ENCODE measurements around the gene CCDC126.

Gene CCDC126

GRCh38 chr7:23618241-23618640 lies 21.1 kb downstream of the CCDC126 start:
- Histone ChIP-seq H3K4me1 (ENCODE audit: control insufficient read depth in 1 of 2, insufficient read depth in 2 of 2, low read length in 2 of 2) (peaks cover 0 to 3% of the 10 kb centered on the region in 2 donors), H3K27ac (ENCODE audit: low read depth, low read length) (no peak overlapping the region), H3K9me3 (ENCODE audit: control insufficient read depth in 1 of 2, low read length in 2 of 2) (peaks cover 12 to 14% of the 10 kb centered on the region in 2 donors), H3K9ac (ENCODE audit: low read depth in 1 of 2, low read length in 2 of 2) (no peak overlapping the region), H3K27me3 (ENCODE audit: control insufficient read depth in 1 of 2, insufficient read depth in 2 of 2, low read length in 2 of 2) (no peaks in the 10 kb centered on the region), H3K4me3 (ENCODE audit: low read depth in 1 of 2, low read length in 2 of 2) (no peak overlapping the region), H3K36me3 (ENCODE audit: control insufficient read depth in 1 of 2, insufficient read depth in 2 of 2, low read length in 2 of 2) (peaks cover 5% of the 10 kb centered on the region in 2 donors)

DNA sequence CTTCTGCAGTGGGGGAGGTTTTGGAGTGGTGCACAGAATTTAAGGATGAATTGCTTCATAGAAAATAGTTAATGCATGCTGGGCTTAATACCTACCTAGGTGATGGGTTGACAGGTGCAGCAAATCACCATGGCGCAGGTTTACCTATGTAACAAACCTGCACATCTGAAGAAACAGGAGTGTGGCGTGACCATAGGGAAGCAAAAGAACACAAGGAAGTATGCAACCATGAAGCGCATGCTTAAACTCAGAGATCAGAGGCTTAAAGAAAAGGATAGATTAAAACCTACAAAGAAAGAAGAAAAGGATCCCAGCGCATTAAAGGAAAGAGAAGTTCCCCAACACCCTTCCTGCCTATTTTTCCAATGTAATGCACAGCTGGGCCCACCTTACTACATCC lies 22.0 kb downstream of the CCDC126 start:
- Histone ChIP-seq H3K9ac (ENCODE audit: low read depth in 1 of 2, low read length in 2 of 2) (no peak overlapping the region), H3K4me3 (ENCODE audit: low read depth in 1 of 2, low read length in 2 of 2) (no peak overlapping the region)

GRCh38 chr7:23622506-23622925 lies 25.3 kb downstream of the CCDC126 start:
- Histone ChIP-seq H3K4me3 (ENCODE audit: low read depth in 1 of 2, low read length in 2 of 2) (no peak overlapping the region), H3K36me3 (ENCODE audit: control insufficient read depth in 1 of 2, insufficient read depth in 2 of 2, low read length in 2 of 2) (peaks cover 5% of the 10 kb centered on the region in 2 donors), H3K9me3 (ENCODE audit: control insufficient read depth in 1 of 2, low read length in 2 of 2) (peaks cover 5% of the 10 kb centered on the region in 2 donors), H3K4me1 (ENCODE audit: control insufficient read depth in 1 of 2, insufficient read depth in 2 of 2, low read length in 2 of 2) (peaks cover 0 to 3% of the 10 kb centered on the region in 2 donors), H3K9ac (ENCODE audit: low read depth in 1 of 2, low read length in 2 of 2) (no peak overlapping the region), H3K27me3 (ENCODE audit: control insufficient read depth in 1 of 2, insufficient read depth in 2 of 2, low read length in 2 of 2) (no peaks in the 10 kb centered on the region), H3K27ac (ENCODE audit: low read depth, low read length) (no peak overlapping the region)

More for the DNA sequence above, 22.0 kb downstream of the CCDC126 start:
- Histone ChIP-seq H3K27me3 (ENCODE audit: control insufficient read depth in 1 of 2, insufficient read depth in 2 of 2, low read length in 2 of 2) (no peaks in the 10 kb centered on the region), H3K27ac (ENCODE audit: low read depth, low read length) (no peak overlapping the region), H3K9me3 (ENCODE audit: control insufficient read depth in 1 of 2, low read length in 2 of 2) (peaks cover 12 to 14% of the 10 kb centered on the region in 2 donors), H3K36me3 (ENCODE audit: control insufficient read depth in 1 of 2, insufficient read depth in 2 of 2, low read length in 2 of 2) (peaks cover 5% of the 10 kb centered on the region in 2 donors), H3K4me1 (ENCODE audit: control insufficient read depth in 1 of 2, insufficient read depth in 2 of 2, low read length in 2 of 2) (peaks cover 0 to 3% of the 10 kb centered on the region in 2 donors)

DNA sequence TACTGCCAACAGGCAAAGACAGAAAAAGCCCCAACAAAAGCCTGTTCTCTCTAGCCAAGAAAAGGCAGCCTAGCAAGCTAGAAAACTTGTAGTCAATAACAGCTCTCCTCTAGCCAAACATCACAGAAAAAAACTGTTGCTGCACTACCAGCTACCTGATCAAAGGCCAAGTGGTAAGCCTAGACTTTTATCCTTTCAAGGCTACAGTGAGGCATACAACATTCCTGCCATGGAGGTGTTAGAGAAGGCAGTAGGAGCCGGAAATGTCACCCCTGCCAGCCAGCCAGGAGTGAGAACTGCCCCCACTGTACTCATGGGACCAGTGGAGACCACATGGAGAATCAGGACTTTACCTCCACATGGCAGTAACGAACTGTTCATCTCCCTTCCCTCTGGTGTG lies 31.2 kb downstream of the CCDC126 start:
- Histone ChIP-seq H3K27ac (ENCODE audit: low read depth, low read length) (no peak overlapping the region), H3K9me3 (ENCODE audit: control insufficient read depth in 1 of 2, low read length in 2 of 2) (no peaks in the 10 kb centered on the region)

DNA sequence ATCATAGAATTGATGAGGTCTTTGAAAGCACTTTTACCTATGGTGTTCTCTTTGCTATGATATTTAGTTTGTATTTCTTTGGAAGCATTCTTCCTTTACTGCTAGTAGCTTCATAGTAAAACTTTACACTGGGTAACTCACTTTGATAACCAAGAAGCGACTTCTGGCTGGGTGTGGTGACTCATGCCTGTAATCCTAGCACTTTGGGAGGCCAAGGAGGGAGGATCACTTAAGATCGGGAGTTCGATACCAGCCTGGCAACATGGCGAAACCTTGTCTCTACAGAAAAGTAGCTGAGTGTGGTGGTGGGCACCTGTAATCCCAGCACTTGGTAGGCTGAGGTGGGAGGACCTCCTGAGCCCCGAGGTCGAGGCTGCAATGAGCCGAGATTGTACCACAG lies 36.2 kb downstream of the CCDC126 start:
- Histone ChIP-seq H3K4me1 (ENCODE audit: control insufficient read depth in 1 of 2, insufficient read depth in 2 of 2, low read length in 2 of 2) (no peaks in the 10 kb centered on the region), H3K9me3 (ENCODE audit: control insufficient read depth in 1 of 2, low read length in 2 of 2) (no peaks in the 10 kb centered on the region), H3K27ac (ENCODE audit: low read depth, low read length) (no peak overlapping the region), H3K27me3 (ENCODE audit: control insufficient read depth in 1 of 2, insufficient read depth in 2 of 2, low read length in 2 of 2) (no peaks in the 10 kb centered on the region), H3K4me3 (ENCODE audit: low read depth in 1 of 2, low read length in 2 of 2) (no peak overlapping the region), H3K9ac (ENCODE audit: low read depth in 1 of 2, low read length in 2 of 2) (no peak overlapping the region), H3K36me3 (ENCODE audit: control insufficient read depth in 1 of 2, insufficient read depth in 2 of 2, low read length in 2 of 2) (peaks cover 0 to 4% of the 10 kb centered on the region in 2 donors)

More for the DNA sequence above, 31.2 kb downstream of the CCDC126 start:
- Histone ChIP-seq H3K27me3 (ENCODE audit: control insufficient read depth in 1 of 2, insufficient read depth in 2 of 2, low read length in 2 of 2) (no peaks in the 10 kb centered on the region), H3K4me1 (ENCODE audit: control insufficient read depth in 1 of 2, insufficient read depth in 2 of 2, low read length in 2 of 2) (no peaks in the 10 kb centered on the region), H3K9ac (ENCODE audit: low read depth in 1 of 2, low read length in 2 of 2) (no peak overlapping the region), H3K4me3 (ENCODE audit: low read depth in 1 of 2, low read length in 2 of 2) (no peak overlapping the region), H3K36me3 (ENCODE audit: control insufficient read depth in 1 of 2, insufficient read depth in 2 of 2, low read length in 2 of 2) (peaks cover 0 to 5% of the 10 kb centered on the region in 2 donors)

GRCh38 chr7:23645822-23646221 lies 48.6 kb downstream of the CCDC126 start:
- no peaks in the 10 kb centered on the region for H3K9me3 ChIP-seq (ENCODE audit: control insufficient read depth in 1 of 2, low read length in 2 of 2)
- no peak overlapping the region for H3K9ac ChIP-seq (ENCODE audit: low read depth in 1 of 2, low read length in 2 of 2)
- no peaks in the 10 kb centered on the region for H3K36me3 ChIP-seq (ENCODE audit: control insufficient read depth in 1 of 2, insufficient read depth in 2 of 2, low read length in 2 of 2)
- no peaks in the 10 kb centered on the region for H3K27me3 ChIP-seq (ENCODE audit: control insufficient read depth in 1 of 2, insufficient read depth in 2 of 2, low read length in 2 of 2)
- no peak overlapping the region for H3K4me3 ChIP-seq (ENCODE audit: low read depth in 1 of 2, low read length in 2 of 2)
- H3K27ac ChIP-seq (ENCODE audit: low read depth, low read length): no peak overlapping the region
- H3K4me1 ChIP-seq (ENCODE audit: control insufficient read depth in 1 of 2, insufficient read depth in 2 of 2, low read length in 2 of 2): no peaks in the 10 kb centered on the region

GRCh38 chr7:23653942-23654341 lies 56.8 kb downstream of the CCDC126 start:
- no peak overlapping the region for H3K9ac ChIP-seq (ENCODE audit: low read depth in 1 of 2, low read length in 2 of 2)
- H3K27me3 ChIP-seq (ENCODE audit: control insufficient read depth in 1 of 2, insufficient read depth in 2 of 2, low read length in 2 of 2): no peaks in the 10 kb centered on the region
- no peak overlapping the region for H3K4me3 ChIP-seq (ENCODE audit: low read depth in 1 of 2, low read length in 2 of 2)
- no peaks in the 10 kb centered on the region for H3K4me1 ChIP-seq (ENCODE audit: control insufficient read depth in 1 of 2, insufficient read depth in 2 of 2, low read length in 2 of 2)
- peaks cover 13 to 14% of the 10 kb centered on the region in 2 donors for H3K9me3 ChIP-seq (ENCODE audit: control insufficient read depth in 1 of 2, low read length in 2 of 2)
- no peak overlapping the region for H3K27ac ChIP-seq (ENCODE audit: low read depth, low read length)
- no peaks in the 10 kb centered on the region for H3K36me3 ChIP-seq (ENCODE audit: control insufficient read depth in 1 of 2, insufficient read depth in 2 of 2, low read length in 2 of 2)

- H3K9ac ChIP-seq (ENCODE audit: low read depth in 1 of 2, low read length in 2 of 2): no peak overlapping the region
- H3K4me3 ChIP-seq (ENCODE audit: low read depth in 1 of 2, low read length in 2 of 2): no peak overlapping the region
- no peak overlapping the region for H3K27ac ChIP-seq (ENCODE audit: low read depth, low read length)
- H3K4me1 ChIP-seq (ENCODE audit: control insufficient read depth in 1 of 2, insufficient read depth in 2 of 2, low read length in 2 of 2): no peaks in the 10 kb centered on the region
- peaks cover 15 to 16% of the 10 kb centered on the region in 2 donors for H3K9me3 ChIP-seq (ENCODE audit: control insufficient read depth in 1 of 2, low read length in 2 of 2)
- no peaks in the 10 kb centered on the region for H3K36me3 ChIP-seq (ENCODE audit: control insufficient read depth in 1 of 2, insufficient read depth in 2 of 2, low read length in 2 of 2)
- no peaks in the 10 kb centered on the region for H3K27me3 ChIP-seq (ENCODE audit: control insufficient read depth in 1 of 2, insufficient read depth in 2 of 2, low read length in 2 of 2)
Observed at GRCh38 chr7:23654508-23654907, 57.3 kb downstream of the CCDC126 start.

DNA sequence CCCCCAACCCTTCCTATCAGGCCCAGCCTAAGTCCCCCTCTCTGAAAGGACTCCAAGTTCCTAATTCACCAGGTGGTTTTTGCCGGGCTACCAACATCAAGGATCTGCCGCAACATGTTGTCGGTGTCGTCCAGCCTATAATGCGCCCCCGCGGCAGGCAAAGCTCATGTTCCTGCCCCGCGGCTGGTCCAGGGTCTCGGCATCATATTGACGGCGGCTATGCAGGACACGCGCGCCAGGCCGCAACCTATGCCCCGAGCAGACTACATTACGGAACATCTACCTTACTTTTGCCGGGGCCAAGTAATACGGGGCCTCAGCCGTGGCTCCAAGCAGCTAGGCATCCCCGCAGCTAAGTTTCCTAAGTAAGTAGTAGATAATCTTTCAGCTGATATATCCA lies 58.3 kb downstream of the CCDC126 start:
- no peak overlapping the region for H3K9ac ChIP-seq (ENCODE audit: low read depth in 1 of 2, low read length in 2 of 2)
- H3K4me3 ChIP-seq (ENCODE audit: low read depth in 1 of 2, low read length in 2 of 2): no peak overlapping the region
- H3K9me3 ChIP-seq (ENCODE audit: control insufficient read depth in 1 of 2, low read length in 2 of 2): peaks cover 15 to 16% of the 10 kb centered on the region in 2 donors
- H3K36me3 ChIP-seq (ENCODE audit: control insufficient read depth in 1 of 2, insufficient read depth in 2 of 2, low read length in 2 of 2): no peaks in the 10 kb centered on the region
- no peak overlapping the region for H3K27ac ChIP-seq (ENCODE audit: low read depth, low read length)
- no peaks in the 10 kb centered on the region for H3K4me1 ChIP-seq (ENCODE audit: control insufficient read depth in 1 of 2, insufficient read depth in 2 of 2, low read length in 2 of 2)
- no peaks in the 10 kb centered on the region for H3K27me3 ChIP-seq (ENCODE audit: control insufficient read depth in 1 of 2, insufficient read depth in 2 of 2, low read length in 2 of 2)

- H3K4me1 ChIP-seq (ENCODE audit: control insufficient read depth in 1 of 2, insufficient read depth in 2 of 2, low read length in 2 of 2): no peaks in the 10 kb centered on the region
- no peak overlapping the region for H3K4me3 ChIP-seq (ENCODE audit: low read depth in 1 of 2, low read length in 2 of 2)
- H3K9ac ChIP-seq (ENCODE audit: low read depth in 1 of 2, low read length in 2 of 2): no peak overlapping the region
- no peaks in the 10 kb centered on the region for H3K36me3 ChIP-seq (ENCODE audit: control insufficient read depth in 1 of 2, insufficient read depth in 2 of 2, low read length in 2 of 2)
- no peaks in the 10 kb centered on the region for H3K27me3 ChIP-seq (ENCODE audit: control insufficient read depth in 1 of 2, insufficient read depth in 2 of 2, low read length in 2 of 2)
- H3K9me3 ChIP-seq (ENCODE audit: control insufficient read depth in 1 of 2, low read length in 2 of 2): peaks cover 10 to 12% of the 10 kb centered on the region in 2 donors
- H3K27ac ChIP-seq (ENCODE audit: low read depth, low read length): no peak overlapping the region
Observed at GRCh38 chr7:23658831-23659427, 61.7 kb downstream of the CCDC126 start.

Measured in duodenal mucosa (tissue), 2 donors.